Neural cell (in vitro differentiated cells): ENCODE results near the gene TMA7B. TPM values are rescaled to one million over a fixed set of nuclear protein-coding genes. Genes with fewer than 3 reads are reported as not detected.

ENCODE experiments used
- H2AFZ ChIP-seq: fragments of 200-600, 300-800 bp; sonication (generic), shearing (Covaris generic); 2 replicates; pipeline ENCODE4 v1.6.0; 2014; ENCODE audit warnings: low read depth, mild to moderate bottlenecking, antibody characterized with exemption, low read length, moderate library complexity
- H3F3A ChIP-seq: fragments of 200-600 bp; shearing (Covaris generic); 2 replicates; pipeline ENCODE4 v1.6.1; 2016; ENCODE audit warnings: mild to moderate bottlenecking, moderate library complexity, mixed read lengths, antibody characterized with exemption, low read length; ENCODE audit not compliant: insufficient read depth, poor library complexity, severe bottlenecking
- H3K27ac ChIP-seq: fragments of 200-600, 300-800 bp; sonication (generic), shearing (Covaris generic); 2 replicates; pipeline ENCODE4 v1.5.1; 2014; ENCODE audit warnings: mild to moderate bottlenecking, low read length, moderate library complexity
- H3K27me3 ChIP-seq: fragments of 300-800, 200-600 bp; sonication (generic), shearing (Covaris generic); 2 replicates; pipeline ENCODE4 v1.6.0; 2014; ENCODE audit warnings: mild to moderate bottlenecking, low read depth, low read length, moderate library complexity; ENCODE audit not compliant: insufficient read depth
- H3K36me3 ChIP-seq: fragments of 300-800, 200-600 bp; sonication (generic), shearing (Covaris generic); 2 replicates; pipeline ENCODE4 v1.5.1; 2014; ENCODE audit warnings: mild to moderate bottlenecking, antibody characterized with exemption, low read length, moderate library complexity; ENCODE audit not compliant: insufficient read depth
- H3K4me2 ChIP-seq: fragments of 300-800, 200-600 bp; sonication (generic), shearing (Covaris generic); 2 replicates; pipeline ENCODE4 v1.6.0; 2014; ENCODE audit warnings: mild to moderate bottlenecking, low read length
- H3K4me3 ChIP-seq: fragments of 300-800, 200-600 bp; sonication (generic), shearing (Covaris generic); 2 replicates; pipeline ENCODE4 v1.5.1; 2014; ENCODE audit warnings: mild to moderate bottlenecking, low read length, moderate library complexity
- H3K79me2 ChIP-seq: fragments of 200-600 bp; shearing (Covaris generic); replicated peaks from 2 replicates; pipeline ENCODE4 v1.6.0; 2014; ENCODE audit warnings: mild to moderate bottlenecking, low read length, moderate library complexity; ENCODE audit not compliant: insufficient read depth
- H3K9ac ChIP-seq: fragments of 300-800, 200-600 bp; sonication (generic), shearing (Covaris generic); 2 replicates; pipeline ENCODE4 v1.6.1; 2016; ENCODE audit warnings: mild to moderate bottlenecking, low read length, mixed read lengths
- H3K9me2 ChIP-seq: fragments of 200-600 bp; shearing (Covaris generic); 2 replicates; pipeline ENCODE4 v1.6.1; 2016; ENCODE audit warnings: mild to moderate bottlenecking, low read length, mixed read lengths; ENCODE audit not compliant: insufficient read depth
- H3K9me3 ChIP-seq: fragments of 200-600, 300-800 bp; sonication (generic), shearing (Covaris generic); 2 replicates; pipeline ENCODE4 v1.6.1; 2016; ENCODE audit warnings: mild to moderate bottlenecking, mixed run types, low read length, moderate library complexity, mixed read lengths
- H4K20me1 ChIP-seq: fragments of 200-600 bp; shearing (Covaris generic); 2 replicates; pipeline ENCODE4 v1.6.1; 2016; ENCODE audit warnings: mild to moderate bottlenecking, mixed run types; ENCODE audit not compliant: insufficient read depth
- CTCF ChIP-seq: fragments of 450-650 bp; IDR thresholded peaks from 2 replicates; pipeline ENCODE4 v1.5.1; 2014; ENCODE audit warnings: antibody characterized with exemption, mild to moderate bottlenecking, moderate library complexity; ENCODE audit not compliant: poor library complexity, severe bottlenecking
- EP300 ChIP-seq: fragments of 450-650 bp; conservative IDR thresholded peaks from 2 replicates; pipeline ENCODE4 v1.6.1; 2014; ENCODE audit warnings: antibody characterized with exemption, mild to moderate bottlenecking, moderate library complexity; ENCODE audit not compliant: poor library complexity, severe bottlenecking
- EZH2 ChIP-seq: fragments of 200-600, 300-800 bp; shearing (Covaris generic), sonication (generic); IDR thresholded peaks from 2 replicates; pipeline ENCODE4 v1.6.1; 2014; ENCODE audit warnings: antibody characterized with exemption, low read length, borderline replicate concordance, mild to moderate bottlenecking; ENCODE audit not compliant: insufficient read depth, poor library complexity, severe bottlenecking
- MXI1 ChIP-seq: fragments of 450-650 bp; conservative IDR thresholded peaks from 2 replicates; pipeline ENCODE4 v1.6.1; 2014; ENCODE audit warnings: antibody characterized with exemption, mild to moderate bottlenecking; ENCODE audit not compliant: poor library complexity, severe bottlenecking
- POLR2AphosphoS5 ChIP-seq: IDR thresholded peaks from 2 replicates; pipeline ENCODE4 v1.6.1; 2012
- RAD21 ChIP-seq: fragments of 450-650 bp; conservative IDR thresholded peaks from 2 replicates; pipeline ENCODE4 v1.6.1; 2014; ENCODE audit warnings: antibody characterized with exemption, mild to moderate bottlenecking, moderate library complexity
- REST ChIP-seq: IDR thresholded peaks from 2 replicates; pipeline ENCODE4 v1.6.1; 2012; ENCODE audit warnings: borderline replicate concordance
- SMC3 ChIP-seq: fragments of 450-650 bp; conservative IDR thresholded peaks from 2 replicates; pipeline ENCODE4 v1.6.1; 2014; ENCODE audit warnings: antibody characterized with exemption, mild to moderate bottlenecking, moderate library complexity; ENCODE audit not compliant: poor library complexity
- TAF1 ChIP-seq: IDR thresholded peaks from 2 replicates; pipeline ENCODE4 v1.6.1; 2012; ENCODE audit warnings: low read depth
- polyA plus RNA-seq: library from polyadenylated mRNA; depleted of rRNA; stranded (reverse); fragments of >200 nt; gene quantifications from 2 replicates; pipeline ENCODE4 v1.2.3, GENCODE V29; 2014

The TMA7B gene
- polyA plus RNA-seq, 1 donor from 2014 or later = not detected

GRCh38 chr22:39954584-39955055 lies 5.6 kb upstream of the TMA7B start:
- Histone ChIP-seq H3K27ac (no peak overlapping the region), H3K9me2 (no peaks in the 10 kb centered on the region), H3K4me2 (no peak overlapping the region), H3K9me3 (no peaks in the 10 kb centered on the region), H3K9ac (no peak overlapping the region), H2AFZ (no peak overlapping the region), H3K79me2 (no peaks in the 10 kb centered on the region), H4K20me1 (no peaks in the 10 kb centered on the region), H3K36me3 (no peaks in the 10 kb centered on the region), H3K4me3 (no peak overlapping the region), H3K27me3 (no peaks in the 10 kb centered on the region), H3F3A (no peaks in the 10 kb centered on the region)
- TF ChIP-seq EZH2 (no peak), MXI1 (no peak), EP300 (no peak), TAF1 (no peak), RAD21 (no peak), REST (no peak), SMC3 (no peak), POLR2AphosphoS5 (no peak), CTCF (no peak)

- TF ChIP-seq POLR2AphosphoS5 (no peak), SMC3 (no peak), CTCF (no peak), TAF1 (no peak), MXI1 (no peak), EZH2 (no peak)
- Histone ChIP-seq H2AFZ (no peak overlapping the region), H3K27me3 (no peaks in the 10 kb centered on the region), H3K9ac (no peak overlapping the region), H3K36me3 (no peaks in the 10 kb centered on the region), H3K4me3 (no peak overlapping the region), H3K79me2 (no peaks in the 10 kb centered on the region), H3K27ac (no peak overlapping the region), H3K4me2 (no peak overlapping the region), H3K9me2 (no peaks in the 10 kb centered on the region), H3K9me3 (no peaks in the 10 kb centered on the region), H3F3A (no peaks in the 10 kb centered on the region), H4K20me1 (no peaks in the 10 kb centered on the region)
Observed at GRCh38 chr22:39955675-39956074, 4.5 kb upstream of the TMA7B start.
